Uterus (tissue), 4 donors: ENCODE results near the gene SNTG2. TPM values are rescaled to one million over a fixed set of nuclear protein-coding genes. Genes with fewer than 3 reads are reported as not detected.
"Not testable (repeated sequence)": the region's sequence is repeated elsewhere in the genome, so short reads cannot be mapped to it uniquely, and the experiment has no call there.

Experiments
- DNase-seq, 2 donors: peaks; one replicate each; pipeline ENCODE4 v3.0.0-alpha.2; 2019 to 2020
- H3K27ac ChIP-seq, 2 donors: fragments of 200-600 bp; sonication (generic); 1 replicate in 1 of 2; 2 replicates in 1 of 2; pipeline ENCODE4 v1.5.1; 2016 to 2018
- H3K27me3 ChIP-seq, 2 donors: fragments of 200-600 bp; sonication (generic); one replicate each; pipeline ENCODE4 v1.5.1; 2018 to 2019; ENCODE audit warnings: control low read depth in 1 of 2
- H3K36me3 ChIP-seq, 2 donors: fragments of 200-600 bp; sonication (generic); one replicate each; pipeline ENCODE4 v1.5.1; 2019; ENCODE audit warnings: control low read depth in 1 of 2
- H3K4me1 ChIP-seq, 2 donors: fragments of 200-600 bp; sonication (generic); one replicate each; pipeline ENCODE4 v1.5.1; 2018 to 2019; ENCODE audit warnings: control low read depth in 1 of 2
- H3K4me3 ChIP-seq, 2 donors: fragments of 200-600 bp; sonication (generic); 1 replicate in 1 of 2; 2 replicates in 1 of 2; pipeline ENCODE4 v1.5.1; 2018 to 2019; ENCODE audit warnings: mild to moderate bottlenecking in 1 of 2
- H3K9me3 ChIP-seq, 2 donors: fragments of 200-600 bp; sonication (generic); one replicate each; pipeline ENCODE4 v1.5.1; 2019; ENCODE audit warnings: control low read depth in 1 of 2
- POLR2A ChIP-seq, 2 donors: fragments of 450-650 bp; IDR thresholded peaks; one replicate each; pipeline ENCODE4 v1.6.1; 2016; ENCODE audit warnings: antibody characterized with exemption in 2 of 2, mild to moderate bottlenecking in 1 of 2, moderate library complexity in 1 of 2
- intact Hi-C: fragments of 100-400 bp; cut with DNase I; formaldehyde crosslinking; loops from one replicate; pipeline ENCODE4 v1.15.1; 2023; ENCODE audit warnings: low total_unique reads
- total RNA-seq, 4 donors: library from RNA; depleted of rRNA in 3 of 4; stranded (reverse); fragments of >200 nt in 3 of 4; gene quantifications; one replicate each; pipeline versions ENCODE4 v1.1.0 to v1.2.4, GENCODE V29; 2014 to 2023
- TF ChIP-seq, protein P1 (sequence below), 4 experiments: fragments of 200-600 bp in 2 of 4; fragments of 450-650 bp in 2 of 4; sonication (generic) in 2 of 4; IDR thresholded peaks; one replicate each; pipeline ENCODE4 v1.5.1; 2016 to 2019; ENCODE audit warnings: antibody characterized with exemption in 4 of 4, mild to moderate bottlenecking in 2 of 4, moderate library complexity in 1 of 4
- donor health status: DM: yes; HTN: yes; CAD: no.

Gene SNTG2
- total RNA-seq, 4 donors from 2014 or later: 3.2 to 46.2 (median 31.4) TPM

DNA sequence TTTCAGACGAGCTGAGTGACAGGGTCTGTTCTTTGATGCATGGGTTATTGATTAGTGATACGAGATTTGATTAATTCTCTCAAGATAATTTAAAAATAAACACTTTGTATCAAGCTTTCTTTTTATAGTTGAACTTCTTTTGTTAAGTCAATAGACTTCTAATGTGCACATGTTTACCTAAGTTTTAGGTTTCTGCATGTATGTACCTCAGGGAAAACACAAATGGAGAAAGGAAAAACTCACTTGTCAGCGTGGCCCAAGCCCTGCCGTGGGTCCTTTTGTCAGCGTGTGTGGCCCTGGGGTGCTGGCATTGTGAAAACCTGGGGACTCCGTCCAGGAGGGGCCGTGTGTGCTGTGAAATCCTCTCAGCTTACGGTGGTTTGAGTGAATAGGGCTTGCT, 153.7 kb downstream of the SNTG2 start:
- TF ChIP-seq POLR2A (IDR thresholded peaks at IDR 0.05): no peak
- TF ChIP-seq, protein P1, sequence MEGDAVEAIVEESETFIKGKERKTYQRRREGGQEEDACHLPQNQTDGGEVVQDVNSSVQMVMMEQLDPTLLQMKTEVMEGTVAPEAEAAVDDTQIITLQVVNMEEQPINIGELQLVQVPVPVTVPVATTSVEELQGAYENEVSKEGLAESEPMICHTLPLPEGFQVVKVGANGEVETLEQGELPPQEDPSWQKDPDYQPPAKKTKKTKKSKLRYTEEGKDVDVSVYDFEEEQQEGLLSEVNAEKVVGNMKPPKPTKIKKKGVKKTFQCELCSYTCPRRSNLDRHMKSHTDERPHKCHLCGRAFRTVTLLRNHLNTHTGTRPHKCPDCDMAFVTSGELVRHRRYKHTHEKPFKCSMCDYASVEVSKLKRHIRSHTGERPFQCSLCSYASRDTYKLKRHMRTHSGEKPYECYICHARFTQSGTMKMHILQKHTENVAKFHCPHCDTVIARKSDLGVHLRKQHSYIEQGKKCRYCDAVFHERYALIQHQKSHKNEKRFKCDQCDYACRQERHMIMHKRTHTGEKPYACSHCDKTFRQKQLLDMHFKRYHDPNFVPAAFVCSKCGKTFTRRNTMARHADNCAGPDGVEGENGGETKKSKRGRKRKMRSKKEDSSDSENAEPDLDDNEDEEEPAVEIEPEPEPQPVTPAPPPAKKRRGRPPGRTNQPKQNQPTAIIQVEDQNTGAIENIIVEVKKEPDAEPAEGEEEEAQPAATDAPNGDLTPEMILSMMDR (IDR thresholded peaks at IDR 0.05): no peak
- intact Hi-C loops: no loop called here
- Histone ChIP-seq H3K27me3 (no peaks in the 10 kb centered on the region), H3K9me3 (no peaks in the 10 kb centered on the region), H3K27ac (no peak overlapping the region), H3K4me1 (no peaks in the 10 kb centered on the region), H3K4me3 (no peak overlapping the region), H3K36me3 (no peaks in the 10 kb centered on the region)
- DNase-seq: no peak

DNA sequence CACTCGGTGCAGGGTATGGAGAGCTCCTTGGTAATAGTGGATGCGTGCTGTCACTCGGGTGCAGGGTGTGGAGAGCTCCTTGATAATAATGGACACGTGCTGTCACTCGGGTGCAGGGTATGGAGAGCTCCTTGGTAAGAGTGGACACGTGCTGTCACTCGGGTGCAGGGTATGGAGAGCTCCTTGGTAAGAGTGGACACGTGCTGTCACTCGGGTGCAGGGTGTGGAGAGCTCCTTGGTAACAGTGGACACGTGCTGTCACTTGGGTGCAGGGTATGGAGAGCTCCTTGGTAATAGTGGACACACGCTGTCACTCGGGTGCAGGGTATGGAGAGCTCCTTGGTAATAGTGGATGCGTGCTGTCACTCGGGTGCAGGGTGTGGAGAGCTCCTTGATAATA, 155.7 kb downstream of the SNTG2 start:
- not testable (repeated sequence) for DNase-seq

DNA sequence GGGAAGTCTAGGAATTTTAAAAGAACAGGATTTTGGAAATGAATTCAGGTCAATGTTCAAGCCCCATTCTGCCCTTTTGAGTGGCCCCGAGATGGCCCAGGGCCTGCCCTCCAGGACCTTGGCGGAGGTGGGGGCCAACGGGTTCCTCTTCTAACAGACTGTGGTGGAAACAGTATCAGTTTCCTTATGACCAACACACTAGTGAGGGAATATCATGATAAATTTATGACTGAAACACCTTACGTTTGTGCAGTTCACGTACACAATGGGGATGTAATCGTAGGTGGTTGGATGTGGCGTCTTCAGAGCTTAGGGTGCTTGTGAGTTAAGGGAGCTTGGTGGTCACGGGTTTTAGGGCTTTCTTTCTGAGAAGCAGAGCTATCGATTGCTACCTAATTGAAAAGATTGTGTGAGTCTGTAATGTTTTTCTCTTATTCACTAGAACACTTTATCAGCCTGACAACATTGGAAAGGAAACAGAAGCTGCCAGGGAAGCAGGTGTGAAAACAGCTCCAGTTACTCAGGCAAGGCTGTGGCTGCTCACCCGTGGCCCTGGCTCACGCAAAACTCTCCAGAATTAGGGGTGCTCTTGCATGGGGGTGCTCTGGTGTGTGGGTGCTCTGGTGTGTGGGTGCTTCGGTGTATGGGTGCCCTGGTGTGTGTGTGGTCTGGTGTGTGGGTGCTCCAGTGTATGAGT, 165.3 kb downstream of the SNTG2 start:
- H3K36me3 ChIP-seq: no peaks in the 10 kb centered on the region
- intact Hi-C loops: no loop called here
- H3K4me3 ChIP-seq: no peak overlapping the region
- no peaks in the 10 kb centered on the region for H3K4me1 ChIP-seq
- H3K9me3 ChIP-seq: no peaks in the 10 kb centered on the region
- TF ChIP-seq POLR2A (IDR thresholded peaks at IDR 0.05): no peak
- TF ChIP-seq, protein P1 (IDR thresholded peaks at IDR 0.05): no peak
- no peak overlapping the region for H3K27ac ChIP-seq
- no peaks in the 10 kb centered on the region for H3K27me3 ChIP-seq
- no peak for DNase-seq

More for the DNA sequence above, 155.7 kb downstream of the SNTG2 start:
- H3K36me3 ChIP-seq, H3K9me3 ChIP-seq, intact Hi-C loops, H3K27me3 ChIP-seq, H3K4me3 ChIP-seq, H3K27ac ChIP-seq, H3K4me1 ChIP-seq: not testable (repeated sequence)

DNA sequence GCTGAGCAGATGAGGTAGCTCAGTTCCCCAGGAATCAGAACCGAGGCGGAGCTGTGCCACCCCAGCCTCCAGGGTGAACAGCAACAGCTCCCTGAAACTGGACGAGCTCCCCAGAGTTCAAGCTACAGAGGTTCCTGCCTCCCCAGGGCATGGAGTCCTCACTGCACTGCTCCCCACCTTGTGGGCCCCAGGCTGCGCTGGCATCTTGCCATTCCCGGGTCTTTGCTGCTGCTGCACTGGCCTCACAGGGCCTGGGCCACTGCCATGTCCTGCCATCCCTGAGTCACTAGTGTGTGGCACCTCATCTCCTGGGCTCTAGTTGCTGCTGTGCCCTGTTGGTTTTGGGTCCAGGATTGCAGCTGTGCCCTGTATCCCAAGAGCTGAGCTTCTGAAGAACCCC, 166.9 kb downstream of the SNTG2 start:
- TF ChIP-seq, protein P1 (IDR thresholded peaks at IDR 0.05): no peak
- no peak for TF ChIP-seq POLR2A (IDR thresholded peaks at IDR 0.05)
- no peaks in the 10 kb centered on the region for H3K36me3 ChIP-seq
- no peak overlapping the region for H3K27ac ChIP-seq
- intact Hi-C loops: no loop called here
- DNase-seq: no peak
- no peaks in the 10 kb centered on the region for H3K9me3 ChIP-seq
- H3K4me3 ChIP-seq: no peak overlapping the region
- H3K4me1 ChIP-seq: no peaks in the 10 kb centered on the region
- H3K27me3 ChIP-seq: no peaks in the 10 kb centered on the region

DNA sequence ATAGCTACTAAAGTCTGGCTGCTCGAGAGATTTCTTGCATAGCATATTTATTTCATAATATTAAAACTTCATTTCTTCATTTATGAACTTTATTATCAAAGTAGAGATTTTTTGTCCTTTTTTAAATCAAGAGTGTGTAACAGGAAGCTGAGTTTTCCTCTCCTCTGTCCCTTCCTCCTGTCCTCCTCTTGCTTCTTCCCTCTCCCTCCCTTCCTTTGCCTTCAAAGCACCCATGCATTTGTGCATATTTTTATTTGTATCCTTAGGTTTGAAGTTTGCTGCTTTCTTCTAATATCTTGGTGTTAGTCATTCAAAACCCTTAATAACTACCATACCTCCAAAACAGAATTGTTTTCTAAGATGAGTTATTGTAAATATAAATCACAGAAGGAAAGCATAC, 174.6 kb downstream of the SNTG2 start:
- TF ChIP-seq POLR2A (IDR thresholded peaks at IDR 0.05): no peak
- TF ChIP-seq, protein P1 (IDR thresholded peaks at IDR 0.05): no peak
- H3K9me3 ChIP-seq: no peaks in the 10 kb centered on the region
- DNase-seq: no peak
- no peaks in the 10 kb centered on the region for H3K4me1 ChIP-seq
- H3K27me3 ChIP-seq: no peaks in the 10 kb centered on the region
- intact Hi-C loops: no loop called here
- H3K36me3 ChIP-seq: no peaks in the 10 kb centered on the region
- H3K4me3 ChIP-seq: no peak overlapping the region
- no peak overlapping the region for H3K27ac ChIP-seq
